ENCODE data around the gene PLXDC1. TPM values are rescaled to one million over a fixed set of nuclear protein-coding genes. Genes with fewer than 3 reads are reported as not detected.

The PLXDC1 gene
- total RNA-seq, 1 donor from 2014 or later: 12.2 TPM

GRCh38 chr17:39084558-39084957 lies 66.9 kb downstream of the PLXDC1 start:
- no peak for DNase-seq
- Histone ChIP-seq H3K36me3 (no peaks in the 10 kb centered on the region), H3K4me3 (no peak overlapping the region), H3K27me3 (ENCODE audit: low read depth) (no peaks in the 10 kb centered on the region), H3K4me1 (peaks cover 60% of the 10 kb centered on the region), H3K27ac (replicated peaks) (peak overlapping the region; percentile 79), H3K9me3 (replicated peaks) (no peaks in the 10 kb centered on the region)
- TF ChIP-seq, protein P1, sequence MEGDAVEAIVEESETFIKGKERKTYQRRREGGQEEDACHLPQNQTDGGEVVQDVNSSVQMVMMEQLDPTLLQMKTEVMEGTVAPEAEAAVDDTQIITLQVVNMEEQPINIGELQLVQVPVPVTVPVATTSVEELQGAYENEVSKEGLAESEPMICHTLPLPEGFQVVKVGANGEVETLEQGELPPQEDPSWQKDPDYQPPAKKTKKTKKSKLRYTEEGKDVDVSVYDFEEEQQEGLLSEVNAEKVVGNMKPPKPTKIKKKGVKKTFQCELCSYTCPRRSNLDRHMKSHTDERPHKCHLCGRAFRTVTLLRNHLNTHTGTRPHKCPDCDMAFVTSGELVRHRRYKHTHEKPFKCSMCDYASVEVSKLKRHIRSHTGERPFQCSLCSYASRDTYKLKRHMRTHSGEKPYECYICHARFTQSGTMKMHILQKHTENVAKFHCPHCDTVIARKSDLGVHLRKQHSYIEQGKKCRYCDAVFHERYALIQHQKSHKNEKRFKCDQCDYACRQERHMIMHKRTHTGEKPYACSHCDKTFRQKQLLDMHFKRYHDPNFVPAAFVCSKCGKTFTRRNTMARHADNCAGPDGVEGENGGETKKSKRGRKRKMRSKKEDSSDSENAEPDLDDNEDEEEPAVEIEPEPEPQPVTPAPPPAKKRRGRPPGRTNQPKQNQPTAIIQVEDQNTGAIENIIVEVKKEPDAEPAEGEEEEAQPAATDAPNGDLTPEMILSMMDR (IDR thresholded peaks at IDR 0.05; ENCODE audit: borderline replicate concordance): no peak
- intact Hi-C loops (cut with micrococcal nuclease): no loop called here

- DNase-seq: no peak
- TF ChIP-seq, protein P1 (IDR thresholded peaks at IDR 0.05; ENCODE audit: borderline replicate concordance): no peak
- H3K27me3 ChIP-seq (ENCODE audit: low read depth): no peaks in the 10 kb centered on the region
- intact Hi-C loops (cut with micrococcal nuclease): no loop called here
- H3K4me3 ChIP-seq: no peak overlapping the region
- peaks cover 61% of the 10 kb centered on the region for H3K4me1 ChIP-seq
- H3K36me3 ChIP-seq: peaks cover 4% of the 10 kb centered on the region
- no peaks in the 10 kb centered on the region for H3K9me3 ChIP-seq (replicated peaks)
- H3K27ac ChIP-seq (replicated peaks): peak overlapping the region; percentile 79
These were observed 68.2 kb downstream of the PLXDC1 start for GRCh38 chr17:39083270-39083669.

DNA sequence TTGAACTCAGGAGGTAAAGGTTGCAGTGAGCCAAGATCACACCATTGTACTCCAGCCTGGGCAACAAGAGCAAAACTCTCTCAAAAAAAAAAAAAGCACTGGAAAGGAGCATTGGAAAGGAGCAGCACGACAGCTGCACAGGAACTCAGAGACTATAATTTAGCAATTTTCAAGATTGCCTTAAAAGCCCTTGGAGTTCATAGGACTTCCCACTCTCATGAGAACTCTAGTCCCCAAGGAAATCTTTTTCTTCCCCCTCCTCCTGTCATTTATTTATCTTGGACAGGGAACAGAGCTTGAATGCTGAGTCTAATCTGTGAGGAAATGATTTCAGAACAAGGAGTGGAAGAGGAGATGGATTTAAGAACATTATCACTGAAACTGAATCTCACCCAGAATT lies 69.0 kb downstream of the PLXDC1 start:
- no peak overlapping the region for H3K4me3 ChIP-seq
- DNase-seq: no peak
- peaks cover 61% of the 10 kb centered on the region for H3K4me1 ChIP-seq

GRCh38 chr17:39081851-39082250 lies 69.6 kb downstream of the PLXDC1 start:
- TF ChIP-seq, protein P1 (IDR thresholded peaks at IDR 0.05; ENCODE audit: borderline replicate concordance): no peak
- Histone ChIP-seq H3K4me1 (peaks cover 61% of the 10 kb centered on the region), H3K27ac (replicated peaks) (peak overlapping the region; percentile 79), H3K36me3 (peaks cover 4% of the 10 kb centered on the region), H3K4me3 (no peak overlapping the region), H3K27me3 (ENCODE audit: low read depth) (no peaks in the 10 kb centered on the region), H3K9me3 (replicated peaks) (no peaks in the 10 kb centered on the region)
- intact Hi-C loops (cut with micrococcal nuclease): no loop called here
- DNase-seq: no peak

More for the DNA sequence above, 69.0 kb downstream of the PLXDC1 start:
- Histone ChIP-seq H3K9me3 (replicated peaks) (no peaks in the 10 kb centered on the region), H3K36me3 (peaks cover 4% of the 10 kb centered on the region), H3K27ac (replicated peaks) (peak overlapping the region; percentile 79), H3K27me3 (ENCODE audit: low read depth) (no peaks in the 10 kb centered on the region)
- intact Hi-C loops (cut with micrococcal nuclease): no loop called here
- TF ChIP-seq, protein P1 (IDR thresholded peaks at IDR 0.05; ENCODE audit: borderline replicate concordance): no peak

DNA sequence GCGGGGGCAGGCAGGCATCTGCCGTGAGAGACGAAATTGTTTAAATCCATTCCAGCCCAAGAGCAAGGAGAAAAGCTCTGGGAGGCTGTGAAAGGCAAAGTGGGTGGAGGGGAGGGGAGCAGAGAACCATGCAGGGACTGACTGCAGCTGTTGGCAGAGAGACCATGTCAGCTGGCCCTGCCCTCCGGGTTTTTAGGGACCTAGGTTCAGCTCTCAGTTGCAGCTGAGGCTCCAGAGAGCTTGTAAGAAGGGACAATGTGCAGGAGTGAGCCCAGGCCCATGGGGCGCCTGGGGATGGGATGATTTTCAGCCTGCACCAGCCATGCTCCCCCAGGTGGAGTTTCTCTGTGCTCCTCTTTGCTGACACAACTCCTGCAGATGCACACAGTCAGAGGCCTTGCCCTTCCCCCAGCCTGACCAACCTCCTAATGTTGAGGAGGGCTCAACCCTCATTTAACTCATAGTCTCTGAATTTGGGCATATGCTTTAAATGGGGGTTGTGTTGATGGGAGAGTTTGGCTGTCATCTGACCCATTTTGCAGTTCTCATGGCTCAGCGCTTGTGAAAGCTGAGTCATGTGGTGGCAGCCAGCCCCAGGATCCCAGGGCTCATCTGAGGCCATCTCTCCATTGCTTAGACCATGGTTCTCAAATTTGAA lies 70.9 kb downstream of the PLXDC1 start:
- Histone ChIP-seq H3K27me3 (ENCODE audit: low read depth) (no peaks in the 10 kb centered on the region), H3K4me1 (peaks cover 55% of the 10 kb centered on the region), H3K4me3 (no peak overlapping the region), H3K27ac (replicated peaks) (peak overlapping the region; percentile 79), H3K9me3 (replicated peaks) (no peaks in the 10 kb centered on the region), H3K36me3 (peaks cover 4% of the 10 kb centered on the region)
- intact Hi-C loops (cut with micrococcal nuclease): no loop called here
- TF ChIP-seq, protein P1 (IDR thresholded peaks at IDR 0.05; ENCODE audit: borderline replicate concordance): no peak
- peak; percentile 60 for DNase-seq

Measured in left ventricle myocardium inferior (tissue), 1 donor.